NCI-H226 (cell line): ENCODE data around the gene MRFAP1L1.
A peak's percentile ranks its signal among the peaks of the same experiment; 100 is the strongest.

ENCODE experiments used
- DNase-seq: peaks from one replicate; pipeline ENCODE4 v3.0.0-alpha.2; 2015

MRFAP1L1 gene

GRCh38 chr4:6715704-6716017 is 6.0 kb upstream of the MRFAP1L1 start:
- no peak for DNase-seq

GRCh38 chr4:6714954-6715353 is 5.3 kb upstream of the MRFAP1L1 start:
- DNase-seq, result no peak

DNA sequence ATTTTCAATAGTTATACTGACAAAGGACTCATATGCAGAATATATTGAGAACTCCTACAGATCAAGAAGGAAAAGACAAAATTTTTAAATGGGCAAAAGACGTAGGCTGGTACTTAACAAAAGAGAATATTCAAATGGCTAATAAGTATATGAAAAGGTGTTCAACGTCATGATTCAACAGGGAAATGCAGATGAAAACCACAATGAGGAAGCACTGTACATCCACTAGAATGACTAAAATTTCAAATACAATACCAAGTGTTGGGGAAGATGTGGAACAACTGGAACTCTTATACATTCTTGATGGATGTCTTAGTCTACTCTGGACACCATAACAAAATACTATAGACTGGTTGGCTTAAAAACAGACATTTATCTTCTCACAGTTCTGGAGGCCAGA is 1.3 kb upstream of the MRFAP1L1 start:
- no peak for DNase-seq

GRCh38 chr4:6710282-6710681 is 617 bp upstream of the MRFAP1L1 start:
- DNase-seq, result no peak

- DNase-seq, result no peak
Measured at GRCh38 chr4:6706173-6706572, 3.5 kb downstream of the MRFAP1L1 start.

DNA sequence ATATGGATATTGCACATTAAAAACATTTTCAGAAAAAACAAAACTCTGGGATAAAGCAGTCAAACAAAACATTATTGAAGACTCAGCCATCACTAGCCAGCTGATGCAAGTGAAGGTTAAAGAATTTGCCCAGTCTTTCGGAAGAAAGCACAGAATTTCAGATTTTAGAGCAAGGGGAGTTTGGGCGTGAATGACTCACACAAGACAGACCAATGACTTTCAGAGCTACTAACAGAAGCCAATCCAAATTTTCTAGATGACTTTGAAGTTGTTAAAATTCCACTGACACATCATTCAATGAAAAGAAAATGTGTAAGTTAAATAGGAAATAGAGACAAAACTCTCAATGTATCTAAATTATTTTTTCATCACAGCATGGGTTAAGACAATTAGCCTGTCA is 4.0 kb downstream of the MRFAP1L1 start:
- DNase-seq, result no peak

- DNase-seq, result no peak
Measured at GRCh38 chr4:6703786-6704185, 5.9 kb downstream of the MRFAP1L1 start.

- no peak for DNase-seq
Measured at GRCh38 chr4:6702761-6703160, 6.9 kb downstream of the MRFAP1L1 start.

DNA sequence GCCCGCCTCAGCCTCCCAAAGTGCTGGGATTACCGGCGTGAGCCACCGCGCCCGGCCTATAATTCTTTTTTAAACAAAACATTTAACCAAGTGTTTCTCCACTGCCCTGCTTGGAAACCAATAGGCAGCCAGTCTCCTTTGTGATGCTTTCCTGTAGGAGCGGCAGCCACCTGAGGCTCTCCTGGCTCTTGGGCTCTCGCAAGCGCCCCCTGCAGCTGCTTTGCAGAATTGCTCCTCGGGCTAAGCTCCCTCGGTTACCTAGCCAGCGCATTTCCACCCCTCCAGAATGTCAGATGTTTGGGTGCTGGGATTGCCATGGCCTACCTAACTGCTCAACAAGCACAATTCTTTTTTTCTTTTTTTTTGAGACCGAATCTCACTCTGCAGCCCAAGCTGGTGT is 8.3 kb downstream of the MRFAP1L1 start:
- no peak for DNase-seq

- no peak for DNase-seq
Measured at GRCh38 chr4:6699903-6700302, 9.8 kb downstream of the MRFAP1L1 start.

- DNase-seq, result no peak
Measured at GRCh38 chr4:6699388-6699787, 10.3 kb downstream of the MRFAP1L1 start.

GRCh38 chr4:6697131-6697530 is 12.5 kb downstream of the MRFAP1L1 start:
- no peak for DNase-seq

GRCh38 chr4:6696611-6697010 is 13.1 kb downstream of the MRFAP1L1 start:
- no peak for DNase-seq

- DNase-seq, result no peak
Measured at GRCh38 chr4:6695660-6696610, 13.7 kb downstream of the MRFAP1L1 start.

- no peak for DNase-seq
Measured at GRCh38 chr4:6694177-6694901, 15.3 kb downstream of the MRFAP1L1 start.

- no peak for DNase-seq
Measured at GRCh38 chr4:6693231-6694176, 16.2 kb downstream of the MRFAP1L1 start, which contains the start of gene S100P. TSS of gene S100P (plus strand) at chr4:6693878. CDS start at chr4:6693933, 55 bp downstream.

GRCh38 chr4:6692806-6693205 is 16.9 kb downstream of the MRFAP1L1 start:
- no peak for DNase-seq

DNA sequence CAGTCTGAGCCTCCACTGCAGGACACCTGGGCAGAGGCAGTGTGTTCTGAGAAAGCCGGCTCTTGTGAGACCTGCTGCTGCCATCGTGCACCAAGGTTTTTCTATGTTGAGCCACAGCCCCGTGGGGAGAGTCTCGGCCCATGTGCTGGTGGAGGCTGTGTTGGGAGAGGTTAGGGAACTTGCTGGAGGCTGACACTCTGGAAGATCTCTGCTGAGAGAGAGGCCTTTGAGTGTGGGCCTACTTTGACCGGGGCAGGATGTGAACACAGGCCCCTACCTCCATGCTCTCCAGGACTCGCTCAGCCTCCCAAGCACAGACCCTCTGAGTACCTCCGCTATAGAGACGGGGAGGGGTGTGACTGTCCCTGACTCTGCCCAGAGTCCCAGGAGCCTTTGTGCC is 17.3 kb downstream of the MRFAP1L1 start:
- no peak for DNase-seq

DNA sequence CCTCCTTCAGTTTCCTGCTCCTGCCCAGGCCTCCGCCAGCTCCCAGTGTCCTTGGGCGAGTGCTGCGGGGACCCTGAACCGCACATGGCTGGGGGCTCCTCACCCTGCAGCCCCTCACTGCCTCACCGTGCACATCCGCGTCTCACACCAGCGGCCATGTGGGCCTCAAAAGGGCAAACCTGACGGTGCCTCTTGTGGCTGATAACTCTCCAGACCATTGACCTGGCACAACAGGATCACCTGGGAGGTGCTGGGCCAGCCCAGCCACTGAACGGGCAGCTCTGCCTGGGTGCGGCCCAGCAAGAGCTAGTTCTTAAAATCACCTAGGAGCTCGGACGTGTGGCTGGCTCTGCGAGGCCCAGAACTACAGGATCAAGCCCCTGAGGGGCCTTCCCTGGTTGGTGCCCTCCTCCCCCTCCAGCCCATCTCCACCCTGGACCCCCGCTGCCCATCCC is 20.1 kb downstream of the MRFAP1L1 start:
- DNase-seq, result no peak

DNA sequence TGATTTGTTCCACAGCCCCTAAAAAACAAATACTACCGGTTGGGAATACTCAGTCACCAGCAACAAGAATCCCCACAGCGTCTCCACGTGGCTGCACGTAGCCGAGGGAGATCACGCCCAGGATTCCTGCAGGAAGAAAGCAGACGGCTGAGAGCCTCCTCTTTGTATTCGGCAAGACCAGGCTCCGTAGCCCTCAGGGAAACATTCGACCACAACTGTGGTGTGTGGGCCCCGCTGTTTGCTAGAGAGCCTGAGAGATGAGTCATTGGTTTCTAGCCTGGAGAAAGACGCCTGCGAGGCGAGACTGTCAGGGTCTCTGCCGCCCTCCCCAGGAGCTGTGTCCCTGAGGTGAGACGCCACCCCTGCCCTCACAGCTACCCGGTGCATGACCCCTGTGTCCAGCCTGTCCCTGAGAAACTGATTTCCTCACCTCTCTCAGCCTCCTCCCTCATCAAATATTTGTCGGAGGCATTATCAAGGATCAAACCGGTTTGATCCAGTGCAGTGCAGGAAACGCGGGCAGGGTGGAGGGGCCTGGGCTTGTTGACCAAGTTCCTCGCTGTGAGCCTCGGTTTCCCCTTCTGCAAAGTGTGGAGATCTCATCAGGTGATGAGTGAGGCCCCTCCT is 20.7 kb downstream of the MRFAP1L1 start:
- DNase-seq, result peak; percentile 97

DNA sequence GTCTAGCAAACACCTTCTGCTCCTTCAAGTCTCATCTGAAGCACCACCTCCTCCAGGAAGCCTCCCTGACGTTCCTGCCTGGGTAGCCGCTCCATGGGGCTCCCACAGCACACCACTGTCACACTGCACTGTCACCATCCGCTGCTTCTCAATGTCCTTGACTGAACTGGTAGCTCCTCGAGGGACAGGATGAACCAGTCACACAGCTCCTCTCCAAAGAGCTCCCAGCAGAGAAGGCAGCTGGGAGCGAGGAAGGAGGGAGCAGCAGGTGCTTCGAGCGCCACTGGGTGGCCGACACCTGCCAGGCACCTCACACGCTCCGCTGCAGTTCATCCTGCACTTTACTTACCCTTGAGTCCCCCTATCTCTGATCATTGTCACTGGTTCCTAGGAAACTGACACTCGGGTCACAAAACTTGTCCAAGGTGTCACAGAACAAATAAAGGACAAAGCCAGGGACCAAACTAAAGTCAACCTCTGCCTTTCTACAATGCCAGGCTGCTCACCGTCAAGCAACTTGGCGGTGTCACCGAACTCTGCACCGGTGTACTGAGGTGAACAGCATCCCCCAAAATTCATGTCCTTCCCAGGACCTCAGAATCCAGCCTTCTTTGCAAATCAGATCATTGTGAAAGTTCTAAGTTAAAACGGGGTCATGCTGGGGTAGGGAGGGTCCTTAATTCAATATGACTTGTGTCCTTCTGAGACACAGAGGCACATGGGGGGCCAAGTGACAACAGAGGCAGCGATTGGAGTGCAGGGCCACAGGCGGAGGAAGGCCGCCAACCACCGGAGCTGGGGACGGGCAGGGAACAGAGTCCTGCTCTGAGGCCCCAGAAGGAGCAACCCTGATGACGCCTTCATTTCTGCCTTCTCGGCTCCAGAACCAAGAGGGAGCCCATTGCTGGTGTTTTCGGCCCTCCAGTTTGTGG is 21.5 kb downstream of the MRFAP1L1 start:
- DNase-seq, result no peak
